Peyer's patch (tissue), 4 donors: ENCODE data around the gene DKK3. TPM values are rescaled to one million over a fixed set of nuclear protein-coding genes. Genes with fewer than 3 reads are reported as not detected.

Experiments used
- DNase-seq, 3 donors: peaks; one replicate each; pipeline ENCODE4 v3.0.0-alpha.2; 2017 to 2019
- H3K27ac ChIP-seq, 4 donors: fragments of 200-600 bp; sonication (generic); one replicate each; pipeline ENCODE4 v1.5.1; 2016 to 2019
- H3K27me3 ChIP-seq, 2 donors: fragments of 200-600 bp; sonication (generic); one replicate each; pipeline ENCODE4 v1.5.1; 2019
- H3K36me3 ChIP-seq, 3 donors: fragments of 200-600 bp; sonication (generic); one replicate each; pipeline ENCODE4 v1.5.1; 2016 to 2019
- H3K4me1 ChIP-seq, 4 donors: fragments of 200-600 bp; sonication (generic); one replicate each; pipeline ENCODE4 v1.5.1; 2016 to 2019
- H3K4me3 ChIP-seq, 4 donors: fragments of 200-600 bp; sonication (generic); 1 replicate in 3 of 4; 2 replicates in 1 of 4; pipeline ENCODE4 v1.5.1; 2016 to 2019; ENCODE audit warnings: mild to moderate bottlenecking in 1 of 4
- H3K9me3 ChIP-seq, 4 donors: fragments of 200-600 bp; sonication (generic); one replicate each; pipeline ENCODE4 v1.5.1; 2016 to 2019; ENCODE audit warnings: mild to moderate bottlenecking in 1 of 4
- CTCF ChIP-seq, 6 experiments: fragments of 450-650 bp in 4 of 6; fragments of 200-600 bp in 2 of 6; sonication (generic) in 1 of 6; IDR thresholded peaks; one replicate each; pipeline ENCODE4 v1.5.1; 2017 to 2019; ENCODE audit warnings: antibody characterized with exemption in 6 of 6, mild to moderate bottlenecking in 3 of 6, moderate library complexity in 1 of 6
- POLR2A ChIP-seq, 2 donors: fragments of 450-650 bp; IDR thresholded peaks; one replicate each; pipeline ENCODE4 v1.5.1; 2017; ENCODE audit warnings: antibody characterized with exemption in 2 of 2, mild to moderate bottlenecking in 2 of 2, moderate library complexity in 2 of 2
- total RNA-seq, 4 donors: library from RNA; depleted of rRNA; stranded (reverse); fragments of >200 nt; gene quantifications; one replicate each; pipeline ENCODE4 v1.1.0, GENCODE V29; 2016

Gene DKK3
- total RNA-seq, 4 donors from 2014 or later: 19.8 to 52.0 (median 26.7) TPM

GRCh38 chr11:12001186-12001585 lies 7.2 kb downstream of the DKK3 start:
- Histone ChIP-seq H3K9me3 (no peaks in the 10 kb centered on the region), H3K27ac (no peak overlapping the region), H3K4me1 (no peaks in the 10 kb centered on the region), H3K27me3 (no peaks in the 10 kb centered on the region), H3K4me3 (no peak overlapping the region), H3K36me3 (no peaks in the 10 kb centered on the region)
- DNase-seq: no peak
- TF ChIP-seq CTCF (IDR thresholded peaks at IDR 0.05): no peak
- TF ChIP-seq POLR2A (IDR thresholded peaks at IDR 0.05): no peak

DNA sequence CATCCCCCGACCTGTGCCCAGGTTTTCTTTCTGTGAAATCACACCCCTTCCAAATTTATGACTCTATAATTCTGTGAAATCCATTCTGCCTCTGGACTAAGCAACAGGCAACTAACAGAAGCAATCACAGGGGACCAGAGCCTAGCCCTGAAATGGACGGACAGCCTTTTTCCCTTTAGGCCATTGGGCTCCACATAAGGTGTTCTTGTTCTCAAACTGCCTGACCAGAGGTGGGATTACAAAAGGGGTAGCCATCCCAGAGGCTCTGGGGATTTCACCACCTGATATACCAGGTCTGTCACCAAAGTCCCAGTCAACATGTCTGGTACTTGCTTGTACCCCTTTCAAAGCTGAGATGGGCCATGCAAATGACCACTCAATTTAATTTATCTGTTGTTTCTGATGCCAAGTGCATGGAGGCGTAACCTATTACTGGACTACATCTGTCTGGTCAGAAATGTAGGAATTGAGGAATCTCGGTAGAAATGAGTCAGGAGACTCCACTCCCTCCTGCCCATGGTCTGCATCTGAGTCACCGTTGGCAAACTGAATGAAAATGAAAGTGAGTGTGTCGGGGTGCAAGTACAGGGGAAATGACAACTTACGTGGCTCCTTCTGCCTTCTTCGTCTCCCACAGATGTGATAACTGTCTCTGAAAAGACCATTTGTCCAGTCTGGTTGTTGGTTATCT lies 10.2 kb downstream of the DKK3 start:
- no peak overlapping the region for H3K27ac ChIP-seq
- TF ChIP-seq CTCF (IDR thresholded peaks at IDR 0.05): no peak
- TF ChIP-seq POLR2A (IDR thresholded peaks at IDR 0.05): no peak
- DNase-seq: no peak

DNA sequence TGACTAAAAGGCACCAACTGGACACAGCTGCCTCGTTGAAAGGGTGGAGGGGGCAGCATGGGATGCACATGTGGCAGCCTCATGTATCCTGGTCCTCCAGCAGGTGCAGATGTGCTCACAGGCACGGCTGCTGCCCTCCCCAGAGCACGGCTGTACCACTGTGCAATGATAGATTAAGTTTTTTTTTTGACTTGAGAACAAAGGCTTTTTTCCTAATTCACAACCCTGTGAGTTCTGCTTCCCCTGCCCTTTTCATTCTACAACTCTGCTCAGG lies 11.4 kb downstream of the DKK3 start:
- H3K27ac ChIP-seq: no peak overlapping the region
- TF ChIP-seq CTCF (IDR thresholded peaks at IDR 0.05) (no peak), POLR2A (IDR thresholded peaks at IDR 0.05) (no peak)

More for the DNA sequence above, 10.2 kb downstream of the DKK3 start:
- no peaks in the 10 kb centered on the region for H3K27me3 ChIP-seq
- H3K9me3 ChIP-seq: no peaks in the 10 kb centered on the region
- H3K4me3 ChIP-seq: no peak overlapping the region
- no peaks in the 10 kb centered on the region for H3K4me1 ChIP-seq
- H3K36me3 ChIP-seq: no peaks in the 10 kb centered on the region

DNA sequence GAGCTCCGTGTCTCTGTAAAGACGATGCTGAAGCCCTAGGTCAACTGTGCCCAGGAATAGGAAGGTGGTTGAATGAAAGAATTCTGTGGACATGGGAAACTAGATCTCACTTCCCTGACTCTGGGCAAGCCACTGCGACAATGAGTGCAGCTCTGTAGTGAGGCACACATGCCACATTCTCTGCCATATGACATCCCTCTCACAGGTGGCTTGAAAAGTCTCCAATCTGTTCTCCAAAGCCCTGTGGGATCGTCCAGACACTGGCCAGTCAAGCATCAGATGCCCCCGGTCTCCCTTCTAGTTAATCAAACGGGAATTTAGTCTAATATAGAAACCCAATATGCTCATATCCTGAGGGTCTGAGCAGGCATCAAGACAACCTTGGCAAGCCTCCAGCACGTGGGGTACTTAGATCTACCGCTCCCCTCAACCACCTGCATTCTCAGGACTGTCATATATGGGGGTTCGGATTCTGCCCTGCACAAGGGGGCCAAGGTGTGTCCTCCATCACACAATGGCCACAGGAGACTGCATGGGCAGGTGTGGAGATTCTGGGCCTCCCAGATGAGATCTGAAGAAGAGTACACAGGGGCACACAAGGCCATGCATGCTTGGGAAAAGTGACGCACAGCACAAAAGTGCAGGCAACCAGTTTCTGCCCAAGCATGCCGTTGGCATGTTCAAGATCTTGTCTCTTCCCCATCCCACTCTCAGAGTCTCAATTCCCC lies 11.9 kb downstream of the DKK3 start:
- Histone ChIP-seq H3K4me3 (no peak overlapping the region), H3K27ac (no peak overlapping the region), H3K27me3 (no peaks in the 10 kb centered on the region), H3K9me3 (no peaks in the 10 kb centered on the region), H3K4me1 (no peaks in the 10 kb centered on the region), H3K36me3 (no peaks in the 10 kb centered on the region)
- DNase-seq: no peak
- TF ChIP-seq CTCF (IDR thresholded peaks at IDR 0.05): no peak

More for the DNA sequence above, 11.4 kb downstream of the DKK3 start:
- no peak overlapping the region for H3K4me3 ChIP-seq
- no peaks in the 10 kb centered on the region for H3K27me3 ChIP-seq
- H3K9me3 ChIP-seq: no peaks in the 10 kb centered on the region
- no peaks in the 10 kb centered on the region for H3K36me3 ChIP-seq
- no peak for DNase-seq
- no peaks in the 10 kb centered on the region for H3K4me1 ChIP-seq

- no peak for TF ChIP-seq POLR2A (IDR thresholded peaks at IDR 0.05)
- no peak for TF ChIP-seq CTCF (IDR thresholded peaks at IDR 0.05)
- Histone ChIP-seq H3K27ac (no peak overlapping the region), H3K27me3 (no peaks in the 10 kb centered on the region), H3K4me1 (no peaks in the 10 kb centered on the region), H3K4me3 (no peak overlapping the region), H3K36me3 (no peaks in the 10 kb centered on the region), H3K9me3 (no peaks in the 10 kb centered on the region)
- no peak for DNase-seq
Measured at GRCh38 chr11:11995601-11996000, 12.8 kb downstream of the DKK3 start.
